SK-N-SH (cell line): ENCODE results near the gene ZNF134. TPM values are rescaled to one million over a fixed set of nuclear protein-coding genes. Genes with fewer than 3 reads are reported as not detected.

ENCODE experiments used
- CTCF ChIA-PET: fragments of 300-600, 350-600 bp; formaldehyde crosslinking; extraction: SDS; loops from one replicate; lab custom pipeline; 2021; lab: Yijun Ruan, JAX
- POLR2A ChIA-PET: fragments of 350-600 bp; sonication (Branson Sonifier 250); formaldehyde crosslinking; extraction: SDS; loops from one replicate; lab custom pipeline; 2020; ENCODE audit warnings: antibody characterized with exemption, inconsistent platforms; lab: Yijun Ruan, JAX
- DNase-seq: peaks from one replicate; pipeline ENCODE4 v3.0.0; 2012
- H2AFZ ChIP-seq: fragments of 200-600 bp; sonication (generic); 2 replicates; pipeline ENCODE4 v1.8.1; 2016; ENCODE audit warnings: antibody characterized with exemption, mild to moderate bottlenecking, low read depth
- H3F3A ChIP-seq: fragments of 200-600 bp; sonication (generic); replicated peaks from 2 replicates; pipeline ENCODE3; 2016; ENCODE audit warnings: antibody characterized with exemption, mild to moderate bottlenecking; ENCODE audit not compliant: insufficient read depth
- H3K27ac ChIP-seq, 2 experiments: fragments of 200-500 bp in 1 of 2; fragments of 200-600 bp in 1 of 2; sonication (Bioruptor generic) in 1 of 2; sonication (generic), shearing (Covaris generic) in 1 of 2; 2 replicates each; pipeline versions ENCODE4 v1.5.1 to v1.6.1; 2014 to 2016; ENCODE audit warnings: low read depth in 2 of 2, inconsistent platforms in 1 of 2, low read length in 1 of 2, mild to moderate bottlenecking in 1 of 2, mixed read lengths in 1 of 2
- H3K27me3 ChIP-seq: fragments of 200-600 bp; sonication (generic), shearing (Covaris generic); 2 replicates; pipeline ENCODE4 v1.6.1; 2016; ENCODE audit warnings: mixed run types; ENCODE audit not compliant: insufficient read depth
- H3K36me3 ChIP-seq, 2 experiments: fragments of 200-500 bp in 1 of 2; fragments of 200-600 bp in 1 of 2; sonication (Bioruptor generic) in 1 of 2; sonication (generic) in 1 of 2; replicated peaks in 1 of 2; 2 replicates each; pipeline versions ENCODE3 to v1.5.1; 2014 to 2016; ENCODE audit warnings: low read length in 1 of 2, mild to moderate bottlenecking in 1 of 2; ENCODE audit not compliant: insufficient read depth in 2 of 2, control insufficient read depth in 1 of 2
- H3K4me1 ChIP-seq, 2 experiments: fragments of 200-500 bp in 1 of 2; fragments of 200-600 bp in 1 of 2; sonication (Bioruptor generic) in 1 of 2; sonication (generic), shearing (Covaris generic) in 1 of 2; 2 replicates each; pipeline versions ENCODE4 v1.5.1 to v1.6.1; 2014 to 2016; ENCODE audit warnings: low read depth in 1 of 2, low read length in 1 of 2, mixed run types in 1 of 2; ENCODE audit not compliant: insufficient read depth in 2 of 2, control insufficient read depth in 1 of 2
- H3K4me2 ChIP-seq: fragments of 200-600 bp; sonication (generic), shearing (Covaris generic); 2 replicates; pipeline ENCODE4 v1.6.1; 2017; ENCODE audit warnings: mixed run types
- H3K4me3 ChIP-seq, 2 experiments: fragments of 200-500 bp in 1 of 2; fragments of 200-600 bp in 1 of 2; sonication (Bioruptor generic) in 1 of 2; sonication (generic), shearing (Covaris generic) in 1 of 2; 2 replicates each; pipeline versions ENCODE4 v1.5.1 to v1.8.1; 2014 to 2016; ENCODE audit warnings: low read depth in 2 of 2, inconsistent platforms in 1 of 2, low read length in 1 of 2, mild to moderate bottlenecking in 1 of 2, mixed read lengths in 1 of 2, moderate library complexity in 1 of 2
- H3K79me2 ChIP-seq: fragments of 200-600 bp; sonication (generic); 2 replicates; pipeline ENCODE4 v1.8.1; 2017; ENCODE audit warnings: mild to moderate bottlenecking; ENCODE audit not compliant: insufficient read depth
- H3K9ac ChIP-seq: fragments of 200-600 bp; sonication (generic); 2 replicates; pipeline ENCODE4 v1.6.1; 2017; ENCODE audit warnings: mixed run types
- H3K9me2 ChIP-seq: fragments of 200-600 bp; sonication (generic); 2 replicates; pipeline ENCODE4 v1.6.1; 2017; ENCODE audit warnings: mixed run types
- H3K9me3 ChIP-seq: fragments of 200-600 bp; sonication (generic); 2 replicates; pipeline ENCODE4 v1.6.1; 2017; ENCODE audit warnings: mixed run types, mild to moderate bottlenecking, moderate library complexity
- H4K20me1 ChIP-seq: fragments of 200-600 bp; sonication (generic); 2 replicates; pipeline ENCODE4 v1.6.1; 2017; ENCODE audit warnings: mild to moderate bottlenecking, mixed run types; ENCODE audit not compliant: insufficient read depth
- EZH2phosphoT487 ChIP-seq: fragments of 200-600 bp; sonication (generic); IDR thresholded peaks from 2 replicates; pipeline ENCODE4 v1.6.1; 2017; ENCODE audit warnings: low read depth, mixed run types, mild to moderate bottlenecking, antibody characterized with exemption, moderate library complexity, borderline replicate concordance
- FOSL2 ChIP-seq: IDR thresholded peaks from 2 replicates; pipeline ENCODE4 v1.4.0; 2012; ENCODE audit warnings: low read depth, mild to moderate bottlenecking, moderate library complexity, borderline replicate concordance
- FOXJ3 ChIP-seq: sonication (generic); formaldehyde crosslinking; IDR thresholded peaks from 2 replicates; pipeline ENCODE4 v1.5.1; 2020; ENCODE audit warnings: mild to moderate bottlenecking, missing genetic modification reagents
- FOXM1 ChIP-seq: IDR thresholded peaks from 2 replicates; pipeline ENCODE4 v1.4.0; 2012; ENCODE audit warnings: low read depth, mild to moderate bottlenecking
- GABPA ChIP-seq: IDR thresholded peaks from 2 replicates; pipeline ENCODE4 v1.4.0; 2012; ENCODE audit warnings: low read depth, mild to moderate bottlenecking
- GATA2 ChIP-seq: sonication (generic); formaldehyde crosslinking; IDR thresholded peaks from 2 replicates; pipeline ENCODE4 v1.5.0; 2020; ENCODE audit warnings: mild to moderate bottlenecking, missing genetic modification reagents
- JUND ChIP-seq: IDR thresholded peaks from 2 replicates; pipeline ENCODE4 v1.4.0; 2012
- MAX ChIP-seq: IDR thresholded peaks from 2 replicates; pipeline ENCODE4 v1.4.0; 2012; ENCODE audit warnings: low read depth
- MXI1 ChIP-seq: IDR thresholded peaks from 2 replicates; pipeline ENCODE4 v1.6.1; 2012; ENCODE audit warnings: mild to moderate bottlenecking, low read depth, low read length, improper control_type of control experiment
- NFIC ChIP-seq: IDR thresholded peaks from 2 replicates; pipeline ENCODE4 v1.4.0; 2012; ENCODE audit warnings: borderline replicate concordance
- NRF1 ChIP-seq: IDR thresholded peaks from 2 replicates; pipeline ENCODE4 v1.6.1; 2012; ENCODE audit warnings: low read depth, mild to moderate bottlenecking, low read length
- POLR2AphosphoS5 ChIP-seq: IDR thresholded peaks from 2 replicates; pipeline ENCODE4 v1.6.1; 2012; ENCODE audit warnings: low read depth, low read length
- RFX5 ChIP-seq: IDR thresholded peaks from 2 replicates; pipeline ENCODE4 v1.6.1; 2012; ENCODE audit warnings: mild to moderate bottlenecking, improper control_type of control experiment, low read length
- RXRA ChIP-seq: IDR thresholded peaks from 2 replicates; pipeline ENCODE4 v1.4.0; 2012; ENCODE audit warnings: low read depth, mild to moderate bottlenecking, borderline replicate concordance
- SIN3A ChIP-seq: IDR thresholded peaks from 2 replicates; pipeline ENCODE4 v1.6.1; 2012; ENCODE audit warnings: low read depth, mild to moderate bottlenecking, low read length, moderate library complexity, borderline replicate concordance
- TAF1 ChIP-seq: IDR thresholded peaks from 2 replicates; pipeline ENCODE4 v1.6.1; 2012; ENCODE audit warnings: low read depth, mild to moderate bottlenecking, low read length, moderate library complexity, borderline replicate concordance
- TCF12 ChIP-seq: IDR thresholded peaks from 2 replicates; pipeline ENCODE4 v1.4.0; 2012
- USF1 ChIP-seq: IDR thresholded peaks from 2 replicates; pipeline ENCODE4 v1.4.0; 2012; ENCODE audit warnings: low read depth, borderline replicate concordance
- YY1 ChIP-seq: IDR thresholded peaks from 2 replicates; pipeline ENCODE4 v1.4.0; 2012; ENCODE audit warnings: low read depth, mild to moderate bottlenecking
- WGBS: methylation state at CpG from one replicate; pipeline ENCODE4 v1.1.6; 2017; ENCODE audit warnings: low lambda C conversion rate; 5-methylcytosine and 5-hydroxymethylcytosine counted together
- polyA plus RNA-seq, 3 experiments: library from polyadenylated mRNA; depleted of rRNA; stranded (reverse); fragments of >200 nt; gene quantifications; 2 replicates each; pipeline ENCODE4 v1.2.3, GENCODE V29; 2012
- TF ChIP-seq, protein P1 (sequence below): fragments of 150-350 bp; IDR thresholded peaks from 2 replicates; pipeline ENCODE4 v1.6.1; 2016; ENCODE audit warnings: mild to moderate bottlenecking, low read depth, low read length
- TF ChIP-seq, protein P2 (sequence below): IDR thresholded peaks from 2 replicates; pipeline ENCODE4 v1.6.1; 2012; ENCODE audit warnings: mild to moderate bottlenecking, low read depth, low read length, moderate library complexity
- TF ChIP-seq, protein P3 (sequence below): IDR thresholded peaks from 2 replicates; pipeline ENCODE4; 2012

The ZNF134 gene
- polyA plus RNA-seq, 1 of the 3 experiments (the other 2 are of a cell fraction): 9.8 TPM

DNA sequence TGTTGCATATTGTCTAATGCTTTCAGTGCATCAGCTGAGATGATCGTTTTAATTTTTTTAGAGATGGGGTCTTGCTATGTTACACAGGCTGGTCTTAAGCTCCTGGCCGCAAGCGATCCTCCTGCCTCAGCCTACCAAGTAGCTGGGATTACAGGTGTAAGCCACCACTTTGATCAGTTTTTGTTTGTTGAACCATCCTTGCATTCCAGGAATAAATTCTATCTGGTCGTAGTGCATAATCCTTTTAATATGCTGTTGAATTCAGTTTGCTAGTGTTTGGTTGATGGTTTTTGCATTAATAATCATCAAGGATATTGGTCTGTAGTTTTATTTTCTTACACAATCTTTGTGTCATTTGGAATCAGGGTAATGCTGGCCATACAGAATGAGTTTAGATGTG is 23.3 kb downstream of the ZNF134 start:
- H3F3A ChIP-seq: peaks cover 4% of the 10 kb centered on the region
- H3K9me3 ChIP-seq: peaks cover 40% of the 10 kb centered on the region
- H3K4me1 ChIP-seq: peaks cover 0 to 13% of the 10 kb centered on the region in 2 experiments; a peak in 1 of 4 replicates
- H2AFZ ChIP-seq: no peak overlapping the region
- ChIA-PET CTCF (no interaction called here), POLR2A (no interaction called here)
- no peak overlapping the region for H3K9ac ChIP-seq
- H3K27me3 ChIP-seq: no peaks in the 10 kb centered on the region
- no peak for DNase-seq
- H3K27ac ChIP-seq: no peak overlapping the region
- TF ChIP-seq SIN3A (no peak), JUND (no peak), NFIC (no peak), EZH2phosphoT487 (no peak)
- TF ChIP-seq, protein P1, sequence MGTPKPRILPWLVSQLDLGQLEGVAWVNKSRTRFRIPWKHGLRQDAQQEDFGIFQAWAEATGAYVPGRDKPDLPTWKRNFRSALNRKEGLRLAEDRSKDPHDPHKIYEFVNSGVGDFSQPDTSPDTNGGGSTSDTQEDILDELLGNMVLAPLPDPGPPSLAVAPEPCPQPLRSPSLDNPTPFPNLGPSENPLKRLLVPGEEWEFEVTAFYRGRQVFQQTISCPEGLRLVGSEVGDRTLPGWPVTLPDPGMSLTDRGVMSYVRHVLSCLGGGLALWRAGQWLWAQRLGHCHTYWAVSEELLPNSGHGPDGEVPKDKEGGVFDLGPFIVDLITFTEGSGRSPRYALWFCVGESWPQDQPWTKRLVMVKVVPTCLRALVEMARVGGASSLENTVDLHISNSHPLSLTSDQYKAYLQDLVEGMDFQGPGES: no peak
- H4K20me1 ChIP-seq: no peaks in the 10 kb centered on the region
- WGBS: 74% methylated on average over 4 of the region's 4 CpGs
- no peaks in the 10 kb centered on the region for H3K9me2 ChIP-seq
- H3K4me3 ChIP-seq: 0 out of 4 replicates have a peak overlapping the region, but pooled peaks of 1 of the 2 experiments have one; percentile 2
- H3K36me3 ChIP-seq: peaks cover 64 to 76% of the 10 kb centered on the region in 2 experiments
- peaks cover 16% of the 10 kb centered on the region for H3K79me2 ChIP-seq
- H3K4me2 ChIP-seq: no peak overlapping the region

- Histone ChIP-seq H3K9me3 (peaks cover 35% of the 10 kb centered on the region), H2AFZ (no peak overlapping the region), H3K9me2 (no peaks in the 10 kb centered on the region), H3K4me3 (peak overlapping the region in 1 of 2 experiments; percentile 20; a peak in 1 of 4 replicates), H4K20me1 (no peaks in the 10 kb centered on the region), H3K9ac (no peak overlapping the region), H3K4me2 (no peak overlapping the region), H3K27ac (no peak overlapping the region), H3K79me2 (peaks cover 5% of the 10 kb centered on the region), H3K4me1 (no peaks in the 10 kb centered on the region), H3F3A (peaks cover 4% of the 10 kb centered on the region), H3K27me3 (no peaks in the 10 kb centered on the region), H3K36me3 (peaks cover 46 to 66% of the 10 kb centered on the region in 2 experiments)
- ChIA-PET POLR2A (no interaction called here), CTCF (no interaction called here)
- WGBS: 92% methylated on average over 4 of the region's 4 CpGs
- no peak for DNase-seq
- TF ChIP-seq USF1: no peak
- no peak for TF ChIP-seq RXRA
- no peak for TF ChIP-seq GABPA
- TF ChIP-seq TAF1: no peak
- TF ChIP-seq FOSL2: no peak
- TF ChIP-seq, protein P2, sequence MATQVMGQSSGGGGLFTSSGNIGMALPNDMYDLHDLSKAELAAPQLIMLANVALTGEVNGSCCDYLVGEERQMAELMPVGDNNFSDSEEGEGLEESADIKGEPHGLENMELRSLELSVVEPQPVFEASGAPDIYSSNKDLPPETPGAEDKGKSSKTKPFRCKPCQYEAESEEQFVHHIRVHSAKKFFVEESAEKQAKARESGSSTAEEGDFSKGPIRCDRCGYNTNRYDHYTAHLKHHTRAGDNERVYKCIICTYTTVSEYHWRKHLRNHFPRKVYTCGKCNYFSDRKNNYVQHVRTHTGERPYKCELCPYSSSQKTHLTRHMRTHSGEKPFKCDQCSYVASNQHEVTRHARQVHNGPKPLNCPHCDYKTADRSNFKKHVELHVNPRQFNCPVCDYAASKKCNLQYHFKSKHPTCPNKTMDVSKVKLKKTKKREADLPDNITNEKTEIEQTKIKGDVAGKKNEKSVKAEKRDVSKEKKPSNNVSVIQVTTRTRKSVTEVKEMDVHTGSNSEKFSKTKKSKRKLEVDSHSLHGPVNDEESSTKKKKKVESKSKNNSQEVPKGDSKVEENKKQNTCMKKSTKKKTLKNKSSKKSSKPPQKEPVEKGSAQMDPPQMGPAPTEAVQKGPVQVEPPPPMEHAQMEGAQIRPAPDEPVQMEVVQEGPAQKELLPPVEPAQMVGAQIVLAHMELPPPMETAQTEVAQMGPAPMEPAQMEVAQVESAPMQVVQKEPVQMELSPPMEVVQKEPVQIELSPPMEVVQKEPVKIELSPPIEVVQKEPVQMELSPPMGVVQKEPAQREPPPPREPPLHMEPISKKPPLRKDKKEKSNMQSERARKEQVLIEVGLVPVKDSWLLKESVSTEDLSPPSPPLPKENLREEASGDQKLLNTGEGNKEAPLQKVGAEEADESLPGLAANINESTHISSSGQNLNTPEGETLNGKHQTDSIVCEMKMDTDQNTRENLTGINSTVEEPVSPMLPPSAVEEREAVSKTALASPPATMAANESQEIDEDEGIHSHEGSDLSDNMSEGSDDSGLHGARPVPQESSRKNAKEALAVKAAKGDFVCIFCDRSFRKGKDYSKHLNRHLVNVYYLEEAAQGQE: no peak
- TF ChIP-seq EZH2phosphoT487: no peak
- no peak for TF ChIP-seq SIN3A
- TF ChIP-seq MXI1: no peak
- TF ChIP-seq GATA2: no peak
- TF ChIP-seq NFIC: no peak
- TF ChIP-seq MAX: no peak
- no peak for TF ChIP-seq NRF1
- TF ChIP-seq, protein P3, sequence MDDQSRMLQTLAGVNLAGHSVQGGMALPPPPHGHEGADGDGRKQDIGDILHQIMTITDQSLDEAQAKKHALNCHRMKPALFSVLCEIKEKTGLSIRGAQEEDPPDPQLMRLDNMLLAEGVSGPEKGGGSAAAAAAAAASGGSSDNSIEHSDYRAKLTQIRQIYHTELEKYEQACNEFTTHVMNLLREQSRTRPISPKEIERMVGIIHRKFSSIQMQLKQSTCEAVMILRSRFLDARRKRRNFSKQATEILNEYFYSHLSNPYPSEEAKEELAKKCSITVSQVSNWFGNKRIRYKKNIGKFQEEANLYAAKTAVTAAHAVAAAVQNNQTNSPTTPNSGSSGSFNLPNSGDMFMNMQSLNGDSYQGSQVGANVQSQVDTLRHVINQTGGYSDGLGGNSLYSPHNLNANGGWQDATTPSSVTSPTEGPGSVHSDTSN: no peak
- no peak for TF ChIP-seq FOXM1
- TF ChIP-seq YY1: no peak
- no peak for TF ChIP-seq RFX5
- no peak for TF ChIP-seq POLR2AphosphoS5
- no peak for TF ChIP-seq FOXJ3 (CRISPR knock-in tag)
- TF ChIP-seq TCF12: no peak
Observed at GRCh38 chr19:57641715-57642234, 27.7 kb downstream of the ZNF134 start.
